A673 (cell line): ENCODE measurements around the gene GRIK4. TPM values are rescaled to one million over a fixed set of nuclear protein-coding genes. Genes with fewer than 3 reads are reported as not detected.

Source experiments
- BruUV-seq: library from RNA; stranded (reverse); fragments of 400-500 nt; replicated peaks from 2 replicates; lab custom pipeline; 2021; lab: Mats Ljungman, UMichigan
- CTCF ChIA-PET: fragments of 300-600 bp; sonication (Branson Sonifier 250); formaldehyde crosslinking; loops from one replicate; lab custom pipeline; 2022; ENCODE audit warnings: antibody characterized with exemption; lab: Charles Lee
- POLR2A ChIA-PET: fragments of 300-600 bp; sonication (Branson Sonifier 250); formaldehyde crosslinking; loops from one replicate; lab custom pipeline; 2022; ENCODE audit warnings: antibody characterized with exemption; ENCODE audit not compliant: low non-redundant PET; lab: Charles Lee
- DNase-seq: peaks from one replicate; pipeline ENCODE4 v3.0.0-alpha.2; 2015; ENCODE audit warnings: low spot score
- H3K27ac ChIP-seq: fragments of 200-600 bp; sonication (generic); 2 replicates; pipeline ENCODE4 v1.5.1; 2016; ENCODE audit warnings: mixed run types, low read depth, mild to moderate bottlenecking, mixed read lengths, antibody characterized with exemption, low read length; ENCODE audit not compliant: poor library complexity, severe bottlenecking
- H3K27me3 ChIP-seq: fragments of 200-600 bp; sonication (generic); replicated peaks from 2 replicates; pipeline ENCODE4 v1.6.1; 2017; ENCODE audit warnings: mixed run types, low read depth, mild to moderate bottlenecking, mixed read lengths, antibody characterized with exemption, low read length; ENCODE audit not compliant: insufficient read depth, poor library complexity
- H3K36me3 ChIP-seq: fragments of 200-600 bp; sonication (generic); 2 replicates; pipeline ENCODE4 v1.6.1; 2016; ENCODE audit warnings: mixed run types, mild to moderate bottlenecking, mixed read lengths, antibody characterized with exemption, low read length; ENCODE audit not compliant: insufficient read depth, poor library complexity, severe bottlenecking
- H3K4me1 ChIP-seq: fragments of 200-600 bp; sonication (generic); 2 replicates; pipeline ENCODE4 v1.6.1; 2017; ENCODE audit warnings: mixed run types, mild to moderate bottlenecking, mixed read lengths, antibody characterized with exemption, low read length; ENCODE audit not compliant: insufficient read depth, poor library complexity, severe bottlenecking
- H3K4me3 ChIP-seq: fragments of 200-600 bp; sonication (generic); 2 replicates; pipeline ENCODE4 v1.5.1; 2016; ENCODE audit warnings: low read depth, mixed run types, mild to moderate bottlenecking, mixed read lengths, low read length; ENCODE audit not compliant: poor library complexity, severe bottlenecking
- H3K9me3 ChIP-seq: fragments of 200-600 bp; sonication (generic); 2 replicates; pipeline ENCODE4 v1.6.1; 2016; ENCODE audit warnings: mixed run types, low read depth, mild to moderate bottlenecking, mixed read lengths, antibody characterized with exemption, low read length; ENCODE audit not compliant: poor library complexity, severe bottlenecking
- EZH2 ChIP-seq: fragments of 200-600 bp; sonication (generic); IDR thresholded peaks from 2 replicates; pipeline ENCODE4 v1.6.1; 2017; ENCODE audit warnings: borderline replicate concordance, low read depth, mild to moderate bottlenecking, mixed read lengths, antibody characterized with exemption, low read length; ENCODE audit not compliant: poor library complexity, severe bottlenecking
- intact Hi-C: fragments of 100-400 bp; cut with micrococcal nuclease; formaldehyde crosslinking; loops from one replicate; pipeline ENCODE4 v1.10.0; 2022; ENCODE audit not compliant: unreplicated experiment
- total RNA-seq: library from RNA; stranded (reverse); gene quantifications from 2 replicates; pipeline ENCODE4 v1.2.3, GENCODE V29; 2021
- TF ChIP-seq, protein P1 (sequence below): fragments of 300-800, 200-600 bp; sonication (generic); conservative IDR thresholded peaks from 2 replicates; pipeline ENCODE4 v1.5.1; 2017; ENCODE audit warnings: low read depth, mild to moderate bottlenecking, antibody characterized with exemption, low read length, moderate library complexity, mixed read lengths

Gene GRIK4
- total RNA-seq, 1 experiment from 2014 or later = not detected

DNA sequence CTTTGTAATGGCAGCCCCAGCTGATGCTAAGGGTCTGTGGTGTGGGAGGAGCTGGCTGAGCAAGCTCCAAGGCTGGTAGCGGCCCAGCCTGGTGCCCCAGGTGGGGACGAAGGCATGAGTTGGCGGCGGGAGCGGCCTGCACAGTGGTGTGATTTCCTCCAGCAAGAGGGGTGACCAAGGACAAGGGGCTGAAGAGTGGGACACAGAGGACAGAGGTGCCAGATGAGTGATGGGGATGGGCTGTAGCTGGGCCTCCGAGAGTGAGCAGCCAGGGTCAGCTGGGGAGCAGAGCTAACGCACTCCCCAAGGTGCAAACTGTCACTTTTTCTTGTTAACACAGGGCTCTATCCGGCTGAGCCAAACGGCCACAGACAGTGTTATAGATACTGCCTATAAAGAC, 283.2 kb downstream of the GRIK4 start:
- H3K4me1 ChIP-seq = no peaks in the 10 kb centered on the region
- intact Hi-C loops = no loop called here
- H3K27ac ChIP-seq = no peak overlapping the region
- BruUV-seq = no TSS peak
- CTCF ChIA-PET = no interaction called here
- no peaks in the 10 kb centered on the region for H3K9me3 ChIP-seq
- peaks cover 44% of the 10 kb centered on the region for H3K27me3 ChIP-seq
- DNase-seq = no peak
- H3K4me3 ChIP-seq = no peak overlapping the region
- POLR2A ChIA-PET = no interaction called here
- H3K36me3 ChIP-seq = no peaks in the 10 kb centered on the region
- TF ChIP-seq, protein P1, sequence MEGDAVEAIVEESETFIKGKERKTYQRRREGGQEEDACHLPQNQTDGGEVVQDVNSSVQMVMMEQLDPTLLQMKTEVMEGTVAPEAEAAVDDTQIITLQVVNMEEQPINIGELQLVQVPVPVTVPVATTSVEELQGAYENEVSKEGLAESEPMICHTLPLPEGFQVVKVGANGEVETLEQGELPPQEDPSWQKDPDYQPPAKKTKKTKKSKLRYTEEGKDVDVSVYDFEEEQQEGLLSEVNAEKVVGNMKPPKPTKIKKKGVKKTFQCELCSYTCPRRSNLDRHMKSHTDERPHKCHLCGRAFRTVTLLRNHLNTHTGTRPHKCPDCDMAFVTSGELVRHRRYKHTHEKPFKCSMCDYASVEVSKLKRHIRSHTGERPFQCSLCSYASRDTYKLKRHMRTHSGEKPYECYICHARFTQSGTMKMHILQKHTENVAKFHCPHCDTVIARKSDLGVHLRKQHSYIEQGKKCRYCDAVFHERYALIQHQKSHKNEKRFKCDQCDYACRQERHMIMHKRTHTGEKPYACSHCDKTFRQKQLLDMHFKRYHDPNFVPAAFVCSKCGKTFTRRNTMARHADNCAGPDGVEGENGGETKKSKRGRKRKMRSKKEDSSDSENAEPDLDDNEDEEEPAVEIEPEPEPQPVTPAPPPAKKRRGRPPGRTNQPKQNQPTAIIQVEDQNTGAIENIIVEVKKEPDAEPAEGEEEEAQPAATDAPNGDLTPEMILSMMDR = no peak
- no peak for TF ChIP-seq EZH2

DNA sequence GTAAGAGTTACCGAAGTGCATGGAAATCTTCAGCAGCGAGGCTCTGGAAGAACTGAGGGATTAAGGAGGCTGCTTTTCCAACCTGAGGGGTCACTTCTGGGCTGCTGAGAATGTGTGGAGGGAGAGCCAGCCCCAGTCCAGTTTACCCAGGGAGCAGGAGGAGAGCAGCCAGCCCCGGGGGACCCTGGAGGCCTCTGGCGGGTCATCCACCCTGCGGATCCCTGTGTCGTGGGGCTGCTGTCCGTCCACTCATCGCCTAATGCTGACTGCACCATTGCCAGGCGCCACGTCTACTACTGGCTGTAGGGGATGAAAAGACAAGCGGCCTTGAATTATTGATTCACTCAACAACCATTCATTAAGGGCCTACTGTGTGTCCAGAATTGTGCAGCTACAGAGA, 283.6 kb downstream of the GRIK4 start:
- H3K27ac ChIP-seq = no peak overlapping the region
- no peaks in the 10 kb centered on the region for H3K4me1 ChIP-seq
- H3K4me3 ChIP-seq = no peak overlapping the region
- TF ChIP-seq, protein P1 = no peak
- TF ChIP-seq EZH2 = no peak
- DNase-seq = no peak
- H3K27me3 ChIP-seq = peaks cover 43% of the 10 kb centered on the region
- ChIA-PET POLR2A (no interaction called here), CTCF (no interaction called here)
- H3K36me3 ChIP-seq = no peaks in the 10 kb centered on the region
- no peaks in the 10 kb centered on the region for H3K9me3 ChIP-seq
- BruUV-seq = no TSS peak
- intact Hi-C loops = no loop called here

DNA sequence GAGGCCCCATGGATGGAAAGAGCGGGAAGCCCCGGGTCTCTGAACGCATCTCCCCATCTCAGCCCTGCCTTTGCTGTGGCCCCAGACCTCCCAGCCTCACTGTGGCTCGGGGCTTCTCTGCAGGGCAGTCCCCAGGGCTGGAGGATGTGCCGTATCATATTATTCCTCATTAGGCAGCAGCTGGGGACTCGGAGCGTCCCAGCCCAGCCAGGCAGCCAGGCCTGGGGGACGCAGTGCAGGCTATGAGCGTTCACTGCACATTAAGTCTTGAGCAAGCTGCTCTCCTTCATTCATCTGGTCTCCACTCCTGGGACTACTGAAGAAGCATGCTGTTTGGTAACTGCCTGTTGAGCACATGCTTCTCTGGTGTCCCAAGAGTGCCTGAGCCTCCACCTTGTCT, 285.6 kb downstream of the GRIK4 start:
- POLR2A ChIA-PET = no interaction called here
- CTCF ChIA-PET = no interaction called here

More for the DNA sequence above, 285.6 kb downstream of the GRIK4 start:
- intact Hi-C loops = no loop called here
- H3K27ac ChIP-seq = no peak overlapping the region
- H3K9me3 ChIP-seq = no peaks in the 10 kb centered on the region
- no peak overlapping the region for H3K4me3 ChIP-seq
- peaks cover 29% of the 10 kb centered on the region for H3K27me3 ChIP-seq
- H3K36me3 ChIP-seq = no peaks in the 10 kb centered on the region
- no TSS peak for BruUV-seq
- H3K4me1 ChIP-seq = no peaks in the 10 kb centered on the region
- TF ChIP-seq, protein P1 = no peak
- TF ChIP-seq EZH2 = no peak
- no peak for DNase-seq
